LNCAP (cell line): ENCODE measurements around the gene ELK3.

Experiments used
- CTCF ChIP-seq: fragments of 450-650 bp; IDR thresholded peaks from 2 replicates; pipeline ENCODE4 v1.5.1; 2017; ENCODE audit warnings: mild to moderate bottlenecking

Gene ELK3

DNA sequence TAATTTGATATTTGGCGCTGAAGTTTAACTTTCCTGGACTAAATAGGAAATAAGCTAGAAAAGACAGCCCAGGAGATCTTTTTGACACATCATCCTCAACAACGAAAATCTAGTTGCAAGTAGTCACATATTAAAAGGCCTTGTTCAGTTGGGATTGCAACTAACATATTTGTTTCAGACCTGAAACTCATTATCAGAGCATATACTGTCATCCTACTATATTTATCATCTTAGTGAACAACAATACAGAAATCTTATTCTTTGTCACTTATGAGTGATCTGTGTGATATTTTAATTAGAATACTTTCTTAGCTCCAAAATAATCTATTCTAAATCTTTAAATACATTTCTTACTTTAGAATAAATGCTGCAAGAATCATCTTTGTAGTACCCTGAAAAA, 72.1 kb downstream of the ELK3 start:
- no peak for TF ChIP-seq CTCF

DNA sequence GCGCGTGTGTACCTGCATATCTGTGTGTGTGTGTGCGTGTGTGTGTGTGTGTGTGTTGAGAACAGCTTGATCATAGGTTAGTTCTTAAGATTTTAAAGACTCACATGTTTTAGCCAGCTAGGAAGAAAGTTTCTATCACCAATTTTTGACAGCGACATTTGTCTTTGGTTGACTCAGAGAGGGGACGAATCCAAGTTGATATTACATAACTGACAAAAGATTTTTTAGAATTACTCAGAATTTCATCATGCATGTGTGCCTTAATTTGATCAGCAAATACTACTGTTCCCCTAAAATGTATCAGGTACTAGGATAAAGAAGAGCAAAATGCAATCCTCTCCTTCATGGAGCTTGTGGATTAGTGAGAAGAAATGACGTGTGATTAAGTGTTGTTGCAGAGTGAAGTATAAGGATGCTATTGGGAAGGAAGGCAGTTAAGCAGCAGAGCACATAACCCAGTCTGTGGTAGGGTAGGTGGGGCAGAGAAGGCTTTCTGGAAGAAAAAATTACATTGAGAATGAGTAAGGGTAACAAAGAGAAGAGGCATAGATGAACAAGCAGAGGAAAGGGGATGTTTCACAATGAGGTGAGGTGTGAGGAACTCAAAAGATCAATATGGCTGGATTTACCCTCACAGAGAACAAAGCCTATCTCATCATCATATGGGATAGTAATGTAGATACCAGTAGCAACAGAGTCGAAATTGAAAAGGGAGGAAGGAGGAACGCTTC, 77.5 kb downstream of the ELK3 start:
- TF ChIP-seq CTCF: no peak

- TF ChIP-seq CTCF: no peak
These were observed 80.2 kb downstream of the ELK3 start for GRCh38 chr12:96274331-96274730.

DNA sequence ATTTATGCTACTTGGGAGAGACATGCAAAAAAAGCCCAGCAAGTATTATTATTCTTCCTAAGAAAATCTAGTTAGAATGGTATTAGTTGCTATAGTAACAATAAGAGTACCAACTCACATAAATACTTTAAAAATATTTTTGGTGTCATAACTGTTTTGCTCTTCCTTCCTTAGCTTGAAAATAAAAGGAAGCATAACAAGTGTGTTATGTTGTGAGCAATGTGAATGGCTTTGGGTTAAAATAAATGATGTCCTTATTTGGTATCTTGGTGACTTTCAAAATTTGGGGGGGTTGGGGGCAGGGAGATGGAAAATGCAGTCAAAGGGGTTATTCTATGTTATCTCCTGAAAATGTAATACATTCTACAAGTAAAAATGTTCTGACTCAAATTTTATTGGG, 91.0 kb downstream of the ELK3 start:
- TF ChIP-seq CTCF: no peak

- TF ChIP-seq CTCF: no peak
These were observed 94.9 kb downstream of the ELK3 start for GRCh38 chr12:96289067-96289466.

DNA sequence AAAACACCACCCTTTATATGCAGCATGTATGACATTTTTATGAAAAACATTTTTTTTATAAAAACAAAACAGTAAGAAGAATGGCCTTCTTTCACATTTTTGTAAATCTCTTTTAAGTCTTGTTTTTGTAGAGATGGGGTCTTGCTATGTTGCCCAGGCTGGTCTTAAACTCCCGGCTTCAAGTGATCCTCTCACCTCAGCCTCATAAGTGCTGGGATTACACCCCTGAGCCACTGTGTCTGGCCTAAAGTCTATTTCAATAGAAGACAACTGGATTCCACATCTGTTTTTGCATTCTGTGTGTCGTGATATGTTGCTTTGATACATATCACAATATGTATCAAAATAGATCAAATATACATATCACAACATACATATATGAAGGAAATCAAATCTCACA, 98.9 kb downstream of the ELK3 start:
- TF ChIP-seq CTCF: no peak

DNA sequence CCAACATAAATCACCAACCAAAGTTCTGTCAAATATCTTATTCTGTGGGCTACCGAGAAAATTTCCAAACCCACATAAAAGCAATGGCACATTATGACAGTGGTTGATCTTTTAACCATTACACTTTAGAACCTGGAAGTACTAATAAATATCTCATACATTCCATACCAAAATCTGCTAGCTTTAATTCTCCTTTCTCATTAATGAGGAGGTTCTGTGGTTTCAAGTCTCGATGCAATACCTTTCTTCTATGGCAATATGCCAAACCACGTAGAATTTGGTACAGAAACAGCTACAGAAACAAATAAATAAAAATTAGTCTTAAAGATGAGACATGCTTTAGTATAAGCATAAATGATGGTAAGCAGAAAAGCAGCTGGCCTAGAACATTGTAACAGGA, 100.7 kb downstream of the ELK3 start:
- no peak for TF ChIP-seq CTCF
